Left ventricle myocardium inferior (tissue), 1 donor: ENCODE data around the gene BAZ1A. TPM values are rescaled to one million over a fixed set of nuclear protein-coding genes. Genes with fewer than 3 reads are reported as not detected.
A peak's percentile ranks its signal among the peaks of the same experiment; 100 is the strongest.

Experiments
- DNase-seq: peaks from one replicate; pipeline ENCODE4 v3.0.0-alpha.2; 2020
- H3K27ac ChIP-seq: fragments of 200-600 bp; replicated peaks from 2 replicates; pipeline ENCODE4 v1.8.0; 2021
- H3K27me3 ChIP-seq: fragments of 200-600 bp; 2 replicates; pipeline ENCODE4 v1.8.0; 2021; ENCODE audit warnings: low read depth
- H3K36me3 ChIP-seq: fragments of 200-600 bp; 2 replicates; pipeline ENCODE4 v1.8.0; 2021
- H3K4me1 ChIP-seq: fragments of 200-600 bp; 2 replicates; pipeline ENCODE4 v1.8.0; 2021
- H3K4me3 ChIP-seq: fragments of 200-600 bp; 2 replicates; pipeline ENCODE4 v1.8.0; 2021; ENCODE audit warnings: mild to moderate bottlenecking, moderate library complexity
- H3K9me3 ChIP-seq: fragments of 200-600 bp; replicated peaks from 2 replicates; pipeline ENCODE4 v1.8.0; 2021
- intact Hi-C: fragments of 100-400 bp; cut with micrococcal nuclease; formaldehyde crosslinking; loops from one replicate; pipeline ENCODE4 v1.11.0; 2022
- total RNA-seq: library from RNA; stranded (reverse); fragmentation: NEBNext Ultra II Directional; extraction: Animal tissue kit (Norgen Biotek cat#: 25700); gene quantifications from one replicate; pipeline ENCODE4 v1.2.1, GENCODE V29; 2021
- TF ChIP-seq, protein P1 (sequence below): fragments of 200-600 bp; IDR thresholded peaks from 2 replicates; pipeline ENCODE4 v1.8.0; 2021; ENCODE audit warnings: antibody characterized with exemption, mild to moderate bottlenecking, borderline replicate concordance
- donor health status: DM: no; HTN: yes; CAD: no; lungs with severe emphysema.

The BAZ1A gene
- total RNA-seq, 1 donor from 2014 or later = 4.5 TPM

DNA sequence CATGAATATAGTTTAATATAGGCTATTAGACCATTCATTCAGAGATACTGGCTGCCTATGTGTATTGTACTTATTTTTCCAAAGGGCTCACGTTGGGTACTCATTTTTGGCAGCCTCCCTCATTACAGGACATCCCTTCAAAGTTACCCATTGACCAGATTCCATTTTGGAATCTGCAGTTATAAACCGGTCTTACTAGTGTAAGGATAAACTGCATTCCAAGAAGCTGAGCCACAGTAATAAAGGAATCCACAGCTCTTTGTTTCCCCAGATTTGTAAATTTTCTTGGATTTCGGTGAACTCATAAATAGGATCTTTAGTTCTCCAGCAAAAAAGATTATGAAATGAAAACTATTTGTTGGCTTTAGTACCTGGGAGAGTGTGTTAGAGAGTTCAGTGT lies 141.9 kb downstream of the BAZ1A start:
- no peaks in the 10 kb centered on the region for H3K36me3 ChIP-seq
- no peaks in the 10 kb centered on the region for H3K9me3 ChIP-seq
- intact Hi-C loops = no loop called here
- no peak for DNase-seq
- H3K27me3 ChIP-seq = no peaks in the 10 kb centered on the region
- TF ChIP-seq, protein P1, sequence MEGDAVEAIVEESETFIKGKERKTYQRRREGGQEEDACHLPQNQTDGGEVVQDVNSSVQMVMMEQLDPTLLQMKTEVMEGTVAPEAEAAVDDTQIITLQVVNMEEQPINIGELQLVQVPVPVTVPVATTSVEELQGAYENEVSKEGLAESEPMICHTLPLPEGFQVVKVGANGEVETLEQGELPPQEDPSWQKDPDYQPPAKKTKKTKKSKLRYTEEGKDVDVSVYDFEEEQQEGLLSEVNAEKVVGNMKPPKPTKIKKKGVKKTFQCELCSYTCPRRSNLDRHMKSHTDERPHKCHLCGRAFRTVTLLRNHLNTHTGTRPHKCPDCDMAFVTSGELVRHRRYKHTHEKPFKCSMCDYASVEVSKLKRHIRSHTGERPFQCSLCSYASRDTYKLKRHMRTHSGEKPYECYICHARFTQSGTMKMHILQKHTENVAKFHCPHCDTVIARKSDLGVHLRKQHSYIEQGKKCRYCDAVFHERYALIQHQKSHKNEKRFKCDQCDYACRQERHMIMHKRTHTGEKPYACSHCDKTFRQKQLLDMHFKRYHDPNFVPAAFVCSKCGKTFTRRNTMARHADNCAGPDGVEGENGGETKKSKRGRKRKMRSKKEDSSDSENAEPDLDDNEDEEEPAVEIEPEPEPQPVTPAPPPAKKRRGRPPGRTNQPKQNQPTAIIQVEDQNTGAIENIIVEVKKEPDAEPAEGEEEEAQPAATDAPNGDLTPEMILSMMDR = no peak
- no peaks in the 10 kb centered on the region for H3K4me1 ChIP-seq
- H3K27ac ChIP-seq = no peak overlapping the region
- H3K4me3 ChIP-seq = no peak overlapping the region

DNA sequence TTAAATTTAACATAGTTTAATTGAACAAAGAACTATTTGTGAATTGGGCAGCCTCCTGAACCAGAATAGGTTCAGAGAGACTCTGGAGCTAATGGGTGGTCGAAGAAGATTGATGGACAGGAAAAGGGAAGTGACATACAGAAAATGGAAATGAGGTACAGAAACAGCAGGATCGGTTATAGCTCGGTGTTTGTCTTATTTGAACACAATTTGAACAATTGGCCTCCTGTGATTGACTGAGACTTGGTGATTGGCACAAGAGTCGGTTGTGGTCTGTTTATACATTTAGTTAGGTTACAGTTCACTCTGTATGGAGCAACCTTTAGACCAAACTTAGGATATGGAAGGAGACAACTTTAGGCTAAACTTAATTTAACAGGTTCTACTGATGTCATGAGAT lies 142.4 kb downstream of the BAZ1A start:
- Histone ChIP-seq H3K4me3 (no peak overlapping the region), H3K27ac (no peak overlapping the region), H3K4me1 (no peaks in the 10 kb centered on the region), H3K36me3 (no peaks in the 10 kb centered on the region), H3K27me3 (no peaks in the 10 kb centered on the region), H3K9me3 (no peaks in the 10 kb centered on the region)
- intact Hi-C loops = no loop called here
- no peak for DNase-seq
- TF ChIP-seq, protein P1 = no peak

GRCh38 chr14:34723867-34724266 lies 151.3 kb downstream of the BAZ1A start:
- no peaks in the 10 kb centered on the region for H3K36me3 ChIP-seq
- no peaks in the 10 kb centered on the region for H3K9me3 ChIP-seq
- TF ChIP-seq, protein P1 = no peak
- no peak overlapping the region for H3K27ac ChIP-seq
- intact Hi-C loops = loop anchor here (5.0 kb wide), 1 partner anchor 52 kb away; no protein-coding TSS in a partner anchor
- H3K4me1 ChIP-seq = no peaks in the 10 kb centered on the region
- DNase-seq = no peak
- H3K4me3 ChIP-seq = no peak overlapping the region
- H3K27me3 ChIP-seq = no peaks in the 10 kb centered on the region

DNA sequence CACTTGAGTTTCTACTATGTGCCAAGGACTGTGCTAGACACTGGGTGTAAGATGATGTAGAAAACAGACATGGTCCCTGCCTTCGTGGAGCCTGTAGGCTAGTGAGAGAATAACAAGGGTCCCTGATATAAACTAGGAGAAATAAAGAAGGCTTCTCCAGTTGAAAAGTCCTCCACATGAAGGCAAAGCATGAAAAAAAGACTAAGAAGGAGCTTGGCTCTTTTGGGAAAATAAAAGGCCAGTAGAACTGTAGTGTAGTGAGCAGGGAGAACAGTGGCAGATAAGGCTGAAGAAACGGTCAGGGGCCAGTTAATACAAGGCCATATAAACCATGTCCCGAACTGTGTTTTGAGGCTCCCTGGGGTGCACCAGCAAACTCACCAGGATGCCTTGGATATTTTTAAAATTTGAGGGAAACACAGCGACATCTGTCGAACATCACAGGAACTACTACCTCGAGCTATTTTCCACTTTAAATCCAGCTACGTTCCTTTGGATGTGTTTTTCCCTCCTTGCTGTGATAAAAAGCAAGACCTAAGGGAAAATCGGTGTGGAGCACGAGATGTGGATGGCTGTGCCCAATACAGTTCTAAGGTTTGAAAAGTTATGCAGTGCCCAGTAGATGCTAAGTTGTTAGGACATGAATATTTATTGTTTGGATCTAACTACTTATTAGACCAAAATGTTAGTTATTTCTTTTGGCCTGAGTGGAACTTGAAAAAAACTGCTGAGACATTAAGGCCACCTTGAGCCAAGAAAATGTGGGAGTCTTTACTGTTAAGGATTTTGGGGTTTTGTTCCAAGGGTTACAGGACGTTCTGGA lies 152.2 kb downstream of the BAZ1A start:
- Histone ChIP-seq H3K36me3 (no peaks in the 10 kb centered on the region), H3K4me3 (no peak overlapping the region), H3K27ac (no peak overlapping the region), H3K9me3 (no peaks in the 10 kb centered on the region), H3K27me3 (no peaks in the 10 kb centered on the region), H3K4me1 (no peaks in the 10 kb centered on the region)
- TF ChIP-seq, protein P1 = peak; percentile 90
- no peak for DNase-seq
- intact Hi-C loops = loop anchor here (5.0 kb wide), 1 partner anchor 51 kb away; no protein-coding TSS in a partner anchor

- TF ChIP-seq, protein P1 = no peak
- Histone ChIP-seq H3K4me1 (no peaks in the 10 kb centered on the region), H3K27ac (no peak overlapping the region), H3K4me3 (no peak overlapping the region), H3K9me3 (no peaks in the 10 kb centered on the region), H3K27me3 (no peaks in the 10 kb centered on the region), H3K36me3 (no peaks in the 10 kb centered on the region)
- DNase-seq = no peak
- intact Hi-C loops = loop anchor here (5.0 kb wide), 1 partner anchor 49 kb away; no protein-coding TSS in a partner anchor
These were observed 154.0 kb downstream of the BAZ1A start for GRCh38 chr14:34721129-34721528.
